HCT116 (cell line): ENCODE data around the gene VAV2.

Experiments used
- CTCF ChIP-seq, 3 experiments: fragments of 200-600 bp in 1 of 3; sonication (generic) in 1 of 3; IDR thresholded peaks in 2 of 3; conservative IDR thresholded peaks in 1 of 3; 2 replicates each; pipeline ENCODE4 v1.5.1; 2012 to 2017; ENCODE audit warnings: low read depth in 2 of 3, low read length in 2 of 3, antibody characterized with exemption in 1 of 3, borderline replicate concordance in 1 of 3, control low read depth in 1 of 3, mild to moderate bottlenecking in 1 of 3, mixed read lengths in 1 of 3, mixed run types in 1 of 3, moderate library complexity in 1 of 3; ENCODE audit not compliant: insufficient read depth in 1 of 3
- EZH2 ChIP-seq: fragments of 200-600 bp; sonication (generic); IDR thresholded peaks from 2 replicates; pipeline ENCODE4 v1.6.1; 2017; ENCODE audit warnings: antibody characterized with exemption, mixed run types
- EZH2phosphoT487 ChIP-seq: fragments of 200-600 bp; IDR thresholded peaks from 2 replicates; pipeline ENCODE4 v1.6.1; 2018; ENCODE audit warnings: antibody characterized with exemption, borderline replicate concordance
- JUND ChIP-seq: IDR thresholded peaks from 2 replicates; pipeline ENCODE4 v1.6.1; 2012
- POLR2A ChIP-seq: IDR thresholded peaks from 2 replicates; pipeline ENCODE4 v1.7.0; 2011; ENCODE audit warnings: borderline replicate concordance; ENCODE audit not compliant: insufficient read depth, insufficient read length; ENCODE audit errors: extremely low read depth
- SIN3A ChIP-seq: IDR thresholded peaks from 2 replicates; pipeline ENCODE4 v1.6.1; 2012; ENCODE audit warnings: low read depth
- SRF ChIP-seq: IDR thresholded peaks from 2 replicates; pipeline ENCODE4 v1.6.1; 2012; ENCODE audit warnings: low read depth
- TCF7L2 ChIP-seq: IDR thresholded peaks from 2 replicates; pipeline ENCODE4 v1.7.0; 2011; ENCODE audit warnings: borderline replicate concordance, inconsistent platforms; ENCODE audit not compliant: insufficient read depth, insufficient read length; ENCODE audit errors: extremely low read depth
- YY1 ChIP-seq: IDR thresholded peaks from 2 replicates; pipeline ENCODE4 v1.6.1; 2011; ENCODE audit warnings: low read length, low read depth, moderate library complexity, mild to moderate bottlenecking; ENCODE audit not compliant: insufficient replicate concordance; ENCODE audit errors: extremely low read depth
- ZNF274 ChIP-seq: fragments of 200-500 bp; sonication (Bioruptor generic); IDR thresholded peaks from 2 replicates; pipeline ENCODE4 v1.6.1; 2014; ENCODE audit warnings: mild to moderate bottlenecking, low read depth, low read length, inconsistent platforms
- TF ChIP-seq, protein P1 (sequence below): IDR thresholded peaks from 2 replicates; pipeline ENCODE4 v1.6.1; 2012

- TF ChIP-seq, protein P1, sequence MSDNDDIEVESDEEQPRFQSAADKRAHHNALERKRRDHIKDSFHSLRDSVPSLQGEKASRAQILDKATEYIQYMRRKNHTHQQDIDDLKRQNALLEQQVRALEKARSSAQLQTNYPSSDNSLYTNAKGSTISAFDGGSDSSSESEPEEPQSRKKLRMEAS = no peak
- no peak for TF ChIP-seq CTCF (IDR thresholded peaks at IDR 0.05 in 2 of 3, conservative IDR thresholded peaks at IDR 0.05 in 1 of 3; ENCODE audit: borderline replicate concordance in 1 of 3, insufficient read depth in 1 of 3, low read depth in 2 of 3, low read length in 2 of 3)
- TF ChIP-seq TCF7L2 = no peak
- no peak for TF ChIP-seq ZNF274
- no peak for TF ChIP-seq EZH2
- no peak for TF ChIP-seq YY1
- TF ChIP-seq SIN3A = no peak
- TF ChIP-seq EZH2phosphoT487 = no peak
- no peak for TF ChIP-seq SRF
- TF ChIP-seq JUND = no peak
- no peak for TF ChIP-seq POLR2A
Observed at GRCh38 chr9:133952598-133953550, 39.2 kb downstream of the VAV2 start.
